ENCODE results near the gene RCL1.

RCL1 gene

DNA sequence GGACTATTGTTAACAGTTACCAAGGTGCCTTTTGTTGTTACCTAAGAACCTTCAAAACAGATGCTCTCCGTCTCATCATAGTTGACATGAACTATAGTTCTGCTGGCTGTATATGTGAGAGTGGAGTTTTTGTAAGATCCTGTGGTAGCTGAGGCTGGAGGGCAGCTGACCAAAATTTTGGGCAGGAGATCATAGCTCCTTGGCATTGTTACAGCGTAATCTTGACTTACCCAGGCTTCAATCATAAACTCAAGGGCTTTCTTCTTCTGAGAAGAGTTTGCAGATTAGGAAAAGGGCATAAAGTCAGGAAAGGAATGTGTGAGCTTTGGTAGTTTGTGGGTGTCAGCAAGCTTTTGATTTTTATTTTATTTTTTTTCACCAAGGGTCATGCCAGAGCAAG, 34.5 kb downstream of the RCL1 start:
- no peaks in the 10 kb centered on the region for H3K9me3 ChIP-seq (ENCODE audit: low read length)
- no peaks in the 10 kb centered on the region for H3K9me2 ChIP-seq (ENCODE audit: low read depth, low read length)
- H3K4me3 ChIP-seq (ENCODE audit: low read depth, low read length, poor library complexity, severe bottlenecking) = no peak overlapping the region
- peaks cover 36% of the 10 kb centered on the region; the same call in 1 of the 2 replicates for H3K36me3 ChIP-seq (ENCODE audit: insufficient read depth, low read length)
- no peak overlapping the region for H3K4me2 ChIP-seq (ENCODE audit: low read length)
- no peak overlapping the region for H3K9ac ChIP-seq (ENCODE audit: low read length)
- no peaks in the 10 kb centered on the region for H4K20me1 ChIP-seq (ENCODE audit: insufficient read depth, low read length)
- TF ChIP-seq, protein P1, sequence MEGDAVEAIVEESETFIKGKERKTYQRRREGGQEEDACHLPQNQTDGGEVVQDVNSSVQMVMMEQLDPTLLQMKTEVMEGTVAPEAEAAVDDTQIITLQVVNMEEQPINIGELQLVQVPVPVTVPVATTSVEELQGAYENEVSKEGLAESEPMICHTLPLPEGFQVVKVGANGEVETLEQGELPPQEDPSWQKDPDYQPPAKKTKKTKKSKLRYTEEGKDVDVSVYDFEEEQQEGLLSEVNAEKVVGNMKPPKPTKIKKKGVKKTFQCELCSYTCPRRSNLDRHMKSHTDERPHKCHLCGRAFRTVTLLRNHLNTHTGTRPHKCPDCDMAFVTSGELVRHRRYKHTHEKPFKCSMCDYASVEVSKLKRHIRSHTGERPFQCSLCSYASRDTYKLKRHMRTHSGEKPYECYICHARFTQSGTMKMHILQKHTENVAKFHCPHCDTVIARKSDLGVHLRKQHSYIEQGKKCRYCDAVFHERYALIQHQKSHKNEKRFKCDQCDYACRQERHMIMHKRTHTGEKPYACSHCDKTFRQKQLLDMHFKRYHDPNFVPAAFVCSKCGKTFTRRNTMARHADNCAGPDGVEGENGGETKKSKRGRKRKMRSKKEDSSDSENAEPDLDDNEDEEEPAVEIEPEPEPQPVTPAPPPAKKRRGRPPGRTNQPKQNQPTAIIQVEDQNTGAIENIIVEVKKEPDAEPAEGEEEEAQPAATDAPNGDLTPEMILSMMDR (IDR thresholded peaks at IDR 0.05; ENCODE audit: low read length) = no peak
- TF ChIP-seq EZH2 (IDR thresholded peaks at IDR 0.05; ENCODE audit: borderline replicate concordance, low read length) = no peak
- peaks cover under 1% of the 10 kb centered on the region for H3K4me1 ChIP-seq (ENCODE audit: insufficient read depth, low read length, severe bottlenecking)
- H3K27ac ChIP-seq (ENCODE audit: low read depth, low read length, poor library complexity, severe bottlenecking) = no peak overlapping the region
- H3K27me3 ChIP-seq (ENCODE audit: insufficient read depth, low read length) = no peaks in the 10 kb centered on the region
- no peak overlapping the region for H2AFZ ChIP-seq (ENCODE audit: low read length)
- peaks cover 9% of the 10 kb centered on the region; the same call in 1 of the 2 replicates for H3K79me2 ChIP-seq (ENCODE audit: insufficient read depth, low read length)
- no peaks in the 10 kb centered on the region for H3F3A ChIP-seq (ENCODE audit: insufficient read depth, low read length)

DNA sequence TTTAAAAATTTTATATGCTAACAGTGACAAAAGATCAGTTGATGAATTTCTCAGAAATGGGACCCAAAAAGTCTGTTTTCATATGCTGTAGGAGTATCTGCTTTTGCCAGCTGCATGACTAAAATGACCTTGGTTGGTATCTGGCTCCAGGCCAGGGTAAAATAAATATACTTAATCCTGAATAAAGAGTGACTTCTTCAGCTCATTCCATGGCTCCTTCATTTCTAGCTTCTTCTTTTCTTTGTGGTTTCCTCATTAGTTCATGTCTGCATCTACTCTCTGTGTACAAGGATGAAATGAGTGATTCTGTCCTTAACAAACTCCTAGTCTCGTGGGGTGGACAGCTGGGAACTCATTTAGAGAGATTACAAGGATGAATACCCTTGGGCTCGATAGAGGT, 36.0 kb downstream of the RCL1 start:
- H2AFZ ChIP-seq (ENCODE audit: low read length) = no peak overlapping the region
- H4K20me1 ChIP-seq (ENCODE audit: insufficient read depth, low read length) = no peaks in the 10 kb centered on the region
- H3K4me3 ChIP-seq (ENCODE audit: low read depth, low read length, poor library complexity, severe bottlenecking) = no peak overlapping the region
- peaks cover 47% of the 10 kb centered on the region; the same call in 1 of the 2 replicates for H3K36me3 ChIP-seq (ENCODE audit: insufficient read depth, low read length)
- H3K27ac ChIP-seq (ENCODE audit: low read depth, low read length, poor library complexity, severe bottlenecking) = no peak overlapping the region
- no peaks in the 10 kb centered on the region for H3K9me3 ChIP-seq (ENCODE audit: low read length)
- H3K4me1 ChIP-seq (ENCODE audit: insufficient read depth, low read length, severe bottlenecking) = no peaks in the 10 kb centered on the region
- H3K4me2 ChIP-seq (ENCODE audit: low read length) = no peak overlapping the region
- TF ChIP-seq, protein P1 (IDR thresholded peaks at IDR 0.05; ENCODE audit: low read length) = no peak
- no peak for TF ChIP-seq EZH2 (IDR thresholded peaks at IDR 0.05; ENCODE audit: borderline replicate concordance, low read length)
- H3K9me2 ChIP-seq (ENCODE audit: low read depth, low read length) = no peaks in the 10 kb centered on the region
- no peak overlapping the region for H3K9ac ChIP-seq (ENCODE audit: low read length)
- 0 out of 2 replicates have a peak, but pooled peaks cover 4% of the 10 kb centered on the region for H3K79me2 ChIP-seq (ENCODE audit: insufficient read depth, low read length)
- H3K27me3 ChIP-seq (ENCODE audit: insufficient read depth, low read length) = no peaks in the 10 kb centered on the region
- H3F3A ChIP-seq (ENCODE audit: insufficient read depth, low read length) = no peaks in the 10 kb centered on the region

DNA sequence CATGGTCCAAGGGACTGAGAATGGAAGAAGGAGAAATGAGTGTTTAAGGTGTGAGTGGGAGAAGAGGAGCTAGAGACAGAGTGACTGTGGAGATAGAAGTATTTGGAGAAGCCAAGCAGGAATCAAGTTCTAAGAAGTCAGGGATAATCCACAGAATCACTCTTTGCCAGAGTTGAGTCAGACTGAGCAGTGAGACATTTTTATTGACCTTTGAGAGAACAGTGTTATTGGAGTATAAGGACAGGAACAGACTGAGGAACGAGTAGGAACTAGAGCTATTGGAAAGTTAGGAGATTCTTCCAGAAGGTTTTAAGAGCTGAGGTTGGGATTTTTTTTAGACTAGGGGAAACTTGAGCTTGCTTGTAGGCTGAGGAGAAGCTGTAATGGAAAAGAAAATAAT, 37.2 kb downstream of the RCL1 start:
- H3K9me2 ChIP-seq (ENCODE audit: low read depth, low read length) = no peaks in the 10 kb centered on the region
- TF ChIP-seq, protein P1 (IDR thresholded peaks at IDR 0.05; ENCODE audit: low read length) = no peak
- TF ChIP-seq EZH2 (IDR thresholded peaks at IDR 0.05; ENCODE audit: borderline replicate concordance, low read length) = no peak
- H3K4me2 ChIP-seq (ENCODE audit: low read length) = no peak overlapping the region
- no peaks in the 10 kb centered on the region for H3F3A ChIP-seq (ENCODE audit: insufficient read depth, low read length)
- H3K4me3 ChIP-seq (ENCODE audit: low read depth, low read length, poor library complexity, severe bottlenecking) = no peak overlapping the region
- no peaks in the 10 kb centered on the region for H3K4me1 ChIP-seq (ENCODE audit: insufficient read depth, low read length, severe bottlenecking)
- H2AFZ ChIP-seq (ENCODE audit: low read length) = no peak overlapping the region
- H3K27me3 ChIP-seq (ENCODE audit: insufficient read depth, low read length) = no peaks in the 10 kb centered on the region
- 0 out of 2 replicates have a peak, but pooled peaks cover 4% of the 10 kb centered on the region for H3K79me2 ChIP-seq (ENCODE audit: insufficient read depth, low read length)
- no peaks in the 10 kb centered on the region for H3K9me3 ChIP-seq (ENCODE audit: low read length)
- H3K9ac ChIP-seq (ENCODE audit: low read length) = no peak overlapping the region
- no peak overlapping the region for H3K27ac ChIP-seq (ENCODE audit: low read depth, low read length, poor library complexity, severe bottlenecking)
- H4K20me1 ChIP-seq (ENCODE audit: insufficient read depth, low read length) = no peaks in the 10 kb centered on the region
- H3K36me3 ChIP-seq (ENCODE audit: insufficient read depth, low read length) = peaks cover 59% of the 10 kb centered on the region; the same call in 1 of the 2 replicates
